ENCODE results near the gene MAPK12. TPM values are rescaled to one million over a fixed set of nuclear protein-coding genes. Genes with fewer than 3 reads are reported as not detected.
A peak's percentile ranks its signal among the peaks of the same experiment; 100 is the strongest.
"Not testable (repeated sequence)": the region's sequence is repeated elsewhere in the genome, so short reads cannot be mapped to it uniquely, and the experiment has no call there.

Gene MAPK12
- total RNA-seq, 1 donor from 2014 or later = 88.5 TPM

DNA sequence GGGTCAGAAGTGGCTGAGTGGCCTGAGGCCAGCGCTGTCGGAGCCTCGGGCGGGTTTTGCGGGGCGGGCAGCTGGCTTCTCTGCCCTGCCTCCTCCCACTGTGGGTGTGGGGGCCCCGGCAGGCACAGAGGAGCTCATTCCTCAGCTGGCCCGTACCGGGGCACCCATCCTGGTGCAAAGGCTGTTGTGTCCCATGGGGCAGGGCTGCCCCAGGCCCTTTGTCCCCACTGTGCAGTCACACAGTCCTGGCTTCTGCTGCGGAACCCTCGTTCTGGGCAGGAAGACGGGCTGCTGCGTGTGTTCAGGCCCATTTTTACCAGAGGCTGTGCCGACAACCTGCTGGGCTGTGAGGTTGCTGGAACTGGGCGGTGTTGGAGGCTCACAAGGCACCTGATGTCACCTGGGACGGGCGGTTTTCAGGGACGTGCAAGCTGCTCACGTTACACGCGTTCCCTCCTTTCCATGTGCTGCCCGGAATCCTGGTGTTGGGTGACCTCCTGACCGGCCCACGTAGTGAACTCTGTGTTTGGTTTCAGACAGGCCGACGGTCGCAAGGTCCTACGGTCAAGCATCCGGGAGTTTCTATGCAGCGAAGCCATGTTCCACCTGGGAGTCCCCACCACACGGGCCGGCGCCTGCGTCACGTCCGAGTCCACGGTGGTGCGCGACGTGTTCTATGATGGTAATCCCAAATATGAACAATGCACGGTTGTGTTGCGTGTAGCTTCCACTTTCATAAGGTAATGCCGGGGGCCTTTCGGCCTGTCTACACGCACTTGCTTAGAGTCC, 55.5 kb downstream of the MAPK12 start:
- Mint-ChIP-seq H3K4me3 (ENCODE audit: unreplicated experiment) (no peak overlapping the region), H3K36me3 (ENCODE audit: unreplicated experiment) (peaks cover 13% of the 10 kb centered on the region), H3K9me3 (ENCODE audit: unreplicated experiment) (peaks cover 21% of the 10 kb centered on the region), H3K27me3 (ENCODE audit: unreplicated experiment) (peaks cover 11% of the 10 kb centered on the region), H3K4me1 (ENCODE audit: low read depth, unreplicated experiment) (peaks cover 15% of the 10 kb centered on the region), H3K27ac (ENCODE audit: unreplicated experiment) (no peak overlapping the region)
- DNase-seq = no peak
- TF ChIP-seq, protein P1, sequence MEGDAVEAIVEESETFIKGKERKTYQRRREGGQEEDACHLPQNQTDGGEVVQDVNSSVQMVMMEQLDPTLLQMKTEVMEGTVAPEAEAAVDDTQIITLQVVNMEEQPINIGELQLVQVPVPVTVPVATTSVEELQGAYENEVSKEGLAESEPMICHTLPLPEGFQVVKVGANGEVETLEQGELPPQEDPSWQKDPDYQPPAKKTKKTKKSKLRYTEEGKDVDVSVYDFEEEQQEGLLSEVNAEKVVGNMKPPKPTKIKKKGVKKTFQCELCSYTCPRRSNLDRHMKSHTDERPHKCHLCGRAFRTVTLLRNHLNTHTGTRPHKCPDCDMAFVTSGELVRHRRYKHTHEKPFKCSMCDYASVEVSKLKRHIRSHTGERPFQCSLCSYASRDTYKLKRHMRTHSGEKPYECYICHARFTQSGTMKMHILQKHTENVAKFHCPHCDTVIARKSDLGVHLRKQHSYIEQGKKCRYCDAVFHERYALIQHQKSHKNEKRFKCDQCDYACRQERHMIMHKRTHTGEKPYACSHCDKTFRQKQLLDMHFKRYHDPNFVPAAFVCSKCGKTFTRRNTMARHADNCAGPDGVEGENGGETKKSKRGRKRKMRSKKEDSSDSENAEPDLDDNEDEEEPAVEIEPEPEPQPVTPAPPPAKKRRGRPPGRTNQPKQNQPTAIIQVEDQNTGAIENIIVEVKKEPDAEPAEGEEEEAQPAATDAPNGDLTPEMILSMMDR (IDR thresholded peaks at IDR 0.05; ENCODE audit: partially characterized antibody, unreplicated experiment) = no peak

DNA sequence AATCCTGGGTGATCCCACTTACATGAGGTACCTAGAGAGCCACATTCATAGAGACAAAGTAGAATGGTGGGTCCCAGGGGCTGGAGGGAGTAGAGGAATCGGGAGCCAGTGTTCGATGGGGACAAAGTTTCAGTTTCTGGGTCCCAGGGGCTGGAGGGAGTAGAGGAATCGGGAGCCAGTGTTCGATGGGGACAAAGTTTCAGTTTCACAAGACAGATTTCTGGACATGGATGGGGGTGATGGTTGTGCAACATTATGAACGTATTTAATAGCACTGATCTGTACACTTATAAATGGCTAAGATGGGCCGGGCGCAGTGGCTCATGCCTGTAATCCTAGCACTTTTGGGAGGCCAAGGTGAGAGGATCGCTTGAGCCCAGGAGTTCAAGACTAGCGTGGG, 56.5 kb downstream of the MAPK12 start:
- Mint-ChIP-seq H3K4me3 (ENCODE audit: unreplicated experiment) (peak overlapping the region; percentile 5), H3K4me1 (ENCODE audit: low read depth, unreplicated experiment) (peaks cover 15% of the 10 kb centered on the region), H3K27me3 (ENCODE audit: unreplicated experiment) (peaks cover 11% of the 10 kb centered on the region), H3K27ac (ENCODE audit: unreplicated experiment) (peak overlapping the region; percentile 33), H3K9me3 (ENCODE audit: unreplicated experiment) (peaks cover 21% of the 10 kb centered on the region), H3K36me3 (ENCODE audit: unreplicated experiment) (peaks cover 13% of the 10 kb centered on the region)
- not testable (repeated sequence) for DNase-seq

DNA sequence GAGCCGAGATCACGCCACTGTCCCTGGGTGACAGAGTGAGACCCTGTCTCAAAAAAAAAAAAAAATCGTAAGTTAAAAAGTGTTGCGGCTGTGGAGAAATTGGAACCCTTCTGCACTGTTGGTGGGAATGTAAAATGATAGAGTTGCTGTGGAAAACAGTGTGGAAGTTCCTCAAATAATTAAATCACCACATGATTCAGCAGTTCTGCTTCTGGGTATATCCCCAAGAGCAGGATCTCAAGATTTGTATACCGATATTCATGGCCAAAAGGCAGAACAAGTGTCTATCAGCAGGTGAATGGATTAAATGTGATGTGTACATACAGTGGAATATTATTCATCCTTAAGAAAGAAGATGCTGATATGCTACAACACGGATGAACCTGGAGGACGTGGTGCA, 56.9 kb downstream of the MAPK12 start:
- DNase-seq = no peak
- peaks cover 8% of the 10 kb centered on the region for H3K27me3 Mint-ChIP-seq (ENCODE audit: unreplicated experiment)
- TF ChIP-seq, protein P1 (IDR thresholded peaks at IDR 0.05; ENCODE audit: partially characterized antibody, unreplicated experiment) = no peak
- peaks cover 10% of the 10 kb centered on the region for H3K36me3 Mint-ChIP-seq (ENCODE audit: unreplicated experiment)
- peaks cover 13% of the 10 kb centered on the region for H3K4me1 Mint-ChIP-seq (ENCODE audit: low read depth, unreplicated experiment)
- peak overlapping the region; percentile 33 for H3K27ac Mint-ChIP-seq (ENCODE audit: unreplicated experiment)
- H3K9me3 Mint-ChIP-seq (ENCODE audit: unreplicated experiment) = peaks cover 21% of the 10 kb centered on the region
- H3K4me3 Mint-ChIP-seq (ENCODE audit: unreplicated experiment) = peak overlapping the region; percentile 5

DNA sequence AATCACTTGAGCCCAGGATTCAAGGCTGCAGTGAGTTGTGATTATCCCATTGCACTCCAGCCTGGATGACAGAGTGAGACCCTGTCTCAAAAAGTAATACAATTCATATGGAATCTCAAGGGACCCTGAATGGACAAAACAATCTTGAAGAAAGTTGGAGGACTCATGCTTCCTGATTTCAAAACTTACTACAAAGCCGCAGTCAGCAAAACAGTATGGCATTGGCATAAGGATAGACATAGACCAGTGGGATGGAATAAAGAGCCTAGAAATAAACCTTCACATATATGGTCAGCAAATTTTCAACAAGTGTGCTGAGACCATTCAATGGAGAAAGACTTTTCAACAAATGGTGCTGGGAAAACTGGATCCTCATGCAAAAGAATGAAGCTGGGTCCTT, 58.2 kb downstream of the MAPK12 start:
- DNase-seq = no peak
- peaks cover 10% of the 10 kb centered on the region for H3K36me3 Mint-ChIP-seq (ENCODE audit: unreplicated experiment)
- H3K4me1 Mint-ChIP-seq (ENCODE audit: low read depth, unreplicated experiment) = peaks cover 13% of the 10 kb centered on the region
- peak overlapping the region; percentile 7 for H3K4me3 Mint-ChIP-seq (ENCODE audit: unreplicated experiment)
- H3K27me3 Mint-ChIP-seq (ENCODE audit: unreplicated experiment) = peaks cover 8% of the 10 kb centered on the region
- H3K9me3 Mint-ChIP-seq (ENCODE audit: unreplicated experiment) = peaks cover 19% of the 10 kb centered on the region
- no peak overlapping the region for H3K27ac Mint-ChIP-seq (ENCODE audit: unreplicated experiment)
- TF ChIP-seq, protein P1 (IDR thresholded peaks at IDR 0.05; ENCODE audit: partially characterized antibody, unreplicated experiment) = no peak

Other genes starting within 250 kb of the MAPK12 start
- gene IL17REL, start 248.9 kb downstream of the MAPK12 start, total RNA-seq (ENCODE audit: unreplicated experiment) = not detected
- not detected for gene TTLL8, start 203.4 kb downstream of the MAPK12 start, total RNA-seq (ENCODE audit: unreplicated experiment)
- not detected for gene MLC1, start 176.3 kb downstream of the MAPK12 start, total RNA-seq (ENCODE audit: unreplicated experiment)
- 0.34 TPM for gene MOV10L1, start 171.7 kb downstream of the MAPK12 start, total RNA-seq (ENCODE audit: unreplicated experiment)
- 1.8 TPM for gene PANX2, start 91.0 kb downstream of the MAPK12 start, total RNA-seq (ENCODE audit: unreplicated experiment)
- 31.3 TPM for gene TRABD, start 75.8 kb downstream of the MAPK12 start, total RNA-seq (ENCODE audit: unreplicated experiment)
- 23.9 TPM for gene SELENOO, start 60.7 kb downstream of the MAPK12 start, total RNA-seq (ENCODE audit: unreplicated experiment)
- gene TUBGCP6, start 16.7 kb downstream of the MAPK12 start, total RNA-seq (ENCODE audit: unreplicated experiment) = 51.0 TPM
- gene HDAC10, start 10.4 kb downstream of the MAPK12 start, total RNA-seq (ENCODE audit: unreplicated experiment) = 88.2 TPM
- gene MAPK11, start 8.7 kb upstream of the MAPK12 start, total RNA-seq (ENCODE audit: unreplicated experiment) = 131 TPM
- gene PLXNB2, start 46.0 kb upstream of the MAPK12 start, total RNA-seq (ENCODE audit: unreplicated experiment) = 95.2 TPM
- 32.1 TPM for gene DENND6B, start 65.3 kb upstream of the MAPK12 start, total RNA-seq (ENCODE audit: unreplicated experiment)
- gene PPP6R2, start 81.6 kb upstream of the MAPK12 start, total RNA-seq (ENCODE audit: unreplicated experiment) = 122 TPM
- gene SBF1, start 213.4 kb upstream of the MAPK12 start, total RNA-seq (ENCODE audit: unreplicated experiment) = 206 TPM
- gene ADM2, start 219.9 kb upstream of the MAPK12 start, total RNA-seq (ENCODE audit: unreplicated experiment) = 37.6 TPM
- 4.0 TPM for gene MIOX, start 225.2 kb upstream of the MAPK12 start, total RNA-seq (ENCODE audit: unreplicated experiment)
- gene LMF2, start 246.0 kb upstream of the MAPK12 start, total RNA-seq (ENCODE audit: unreplicated experiment) = 62.2 TPM
- 52.9 TPM for gene NCAPH2, start 246.5 kb upstream of the MAPK12 start, total RNA-seq (ENCODE audit: unreplicated experiment)

Measured in glutamatergic neuron (in vitro differentiated cells).